Right lobe of liver (tissue), 6 donors: ENCODE results near the gene OR2A14. TPM values are rescaled to one million over a fixed set of nuclear protein-coding genes. Genes with fewer than 3 reads are reported as not detected.

Source experiments
- ATAC-seq, 4 donors: fragments of 200-7000 bp; cut with Tn5 transposase; one replicate each; pipeline ENCODE4 v1.9.1; 2020; ENCODE audit warnings: mild to moderate bottlenecking in 4 of 4, moderate library complexity in 4 of 4
- DNase-seq, 3 donors: peaks; one replicate each; pipeline ENCODE4 v3.0.0-alpha.2; 2020
- H3K27ac ChIP-seq, 3 donors: fragments of 200-600 bp; one replicate each; pipeline ENCODE4 v1.8.0; 2022
- H3K27me3 ChIP-seq, 2 donors: fragments of 200-600 bp; one replicate each; pipeline ENCODE4 v1.8.0; 2022
- H3K36me3 ChIP-seq, 4 donors: fragments of 200-600 bp; sonication (generic) in 1 of 4; one replicate each; pipeline versions ENCODE4 v1.5.1 to v1.8.0; 2017 to 2022; ENCODE audit warnings: control low read depth in 1 of 4
- H3K4me1 ChIP-seq, 4 donors: fragments of 200-600 bp; sonication (generic) in 1 of 4; one replicate each; pipeline versions ENCODE4 v1.5.1 to v1.8.0; 2017 to 2022; ENCODE audit warnings: control low read depth in 1 of 4
- H3K4me3 ChIP-seq, 3 donors: fragments of 200-600 bp; one replicate each; pipeline ENCODE4 v1.8.0; 2022
- H3K9me3 ChIP-seq, 4 donors: fragments of 200-600 bp; sonication (generic) in 1 of 4; one replicate each; pipeline versions ENCODE4 v1.5.1 to v1.8.0; 2017 to 2022; ENCODE audit warnings: control low read depth in 1 of 4
- CTCF ChIP-seq, 4 donors: fragments of 200-600 bp in 3 of 4; fragments of 450-650 bp in 1 of 4; IDR thresholded peaks; one replicate each; pipeline versions ENCODE4 v1.5.1 to v1.8.0; 2016 to 2022; ENCODE audit warnings: antibody characterized with exemption in 4 of 4, mild to moderate bottlenecking in 2 of 4
- POLR2A ChIP-seq: fragments of 450-650 bp; IDR thresholded peaks from one replicate; pipeline ENCODE4 v1.6.1; 2017; ENCODE audit warnings: antibody characterized with exemption, mild to moderate bottlenecking
- WGBS: methylation state at CpG from one replicate; pipeline ENCODE4 v1.1.6; 2018; ENCODE audit warnings: low coverage, low lambda C conversion rate; ENCODE audit not compliant: insufficient coverage; ENCODE audit errors: missing lambda C conversion rate; 5-methylcytosine and 5-hydroxymethylcytosine counted together
- intact Hi-C, 2 donors: fragments of 100-400 bp; cut with DNase I; formaldehyde crosslinking; loops; one replicate each; pipeline versions ENCODE4 v1.11.2 to v1.14.1; 2022
- total RNA-seq, 6 experiments: library from RNA; depleted of rRNA in 2 of 6; stranded (reverse); fragments of >200 nt in 2 of 6; fragmentation: NEBNext Ultra II Directional in 3 of 6; extraction: Animal tissue kit (Norgen Biotek cat#: 25700) in 3 of 6; gene quantifications; one replicate each; pipeline versions ENCODE4 v1.1.0 to v1.2.4, GENCODE V29; 2016 to 2023
- donor health status: DM: no; HTN: yes; CAD: no.
- donor health status: DM: no; HTN: no; CAD: no.
- donor health status: DM: no; HTN: no; CAD: no.
- donor health status: DM: no; HTN: yes; CAD: no.
- donor health status: DM: no; HTN: yes; CAD: no.

OR2A14 gene
- total RNA-seq, 6 experiments from 2014 or later = not detected

GRCh38 chr7:144105211-144105610, 17.8 kb upstream of the OR2A14 start:
- H3K27me3 ChIP-seq = no peaks in the 10 kb centered on the region
- no peaks in the 10 kb centered on the region for H3K4me1 ChIP-seq
- TF ChIP-seq CTCF (IDR thresholded peaks at IDR 0.05) = no peak
- no peak for TF ChIP-seq POLR2A
- ATAC-seq = no peak
- no peak overlapping the region for H3K27ac ChIP-seq
- intact Hi-C loops = no loop called here
- H3K4me3 ChIP-seq = no peak overlapping the region
- H3K9me3 ChIP-seq = no peaks in the 10 kb centered on the region
- H3K36me3 ChIP-seq = no peaks in the 10 kb centered on the region
- no peak for DNase-seq

- Histone ChIP-seq H3K36me3 (no peaks in the 10 kb centered on the region), H3K27ac (no peak within 1 kb of the TSS), H3K4me1 (no peaks in the 10 kb centered on the region), H3K9me3 (no peaks in the 10 kb centered on the region), H3K4me3 (no peak within 1 kb of the TSS), H3K27me3 (no peaks in the 10 kb centered on the region)
- 75% methylated on average over 2 of the region's 2 CpGs for WGBS
- ATAC-seq = no peak
- intact Hi-C loops = no loop called here
- TF ChIP-seq CTCF (IDR thresholded peaks at IDR 0.05) = no peak
- TF ChIP-seq POLR2A = no peak
- no peak for DNase-seq
Measured at GRCh38 chr7:144109283-144109682, 13.7 kb upstream of the OR2A14 start, which contains the start of gene OR2A2. Gene OR2A2 (plus strand): TSS chr7:144109583. CDS start chr7:144109583, 0 bp downstream.

- DNase-seq (no peak), ATAC-seq (no peak)
- 61% methylated on average over 4 of the region's 5 CpGs for WGBS
- no peak overlapping the region for H3K4me3 ChIP-seq
- no peaks in the 10 kb centered on the region for H3K9me3 ChIP-seq
- TF ChIP-seq CTCF (IDR thresholded peaks at IDR 0.05) (no peak), POLR2A (no peak)
- no peaks in the 10 kb centered on the region for H3K27me3 ChIP-seq
- intact Hi-C loops = no loop called here
- H3K36me3 ChIP-seq = no peaks in the 10 kb centered on the region
- H3K27ac ChIP-seq = no peak overlapping the region
- no peaks in the 10 kb centered on the region for H3K4me1 ChIP-seq
Measured at GRCh38 chr7:144110272-144110671, 12.7 kb upstream of the OR2A14 start.

GRCh38 chr7:144113651-144114050, 9.3 kb upstream of the OR2A14 start:
- WGBS = 33% methylated on average over 1 of the region's 1 CpG
- ATAC-seq (no peak), DNase-seq (no peak)

More at GRCh38 chr7:144113651-144114050, 9.3 kb upstream of the OR2A14 start:
- Histone ChIP-seq H3K4me1 (no peaks in the 10 kb centered on the region), H3K27me3 (no peaks in the 10 kb centered on the region), H3K27ac (no peak overlapping the region), H3K4me3 (no peak overlapping the region), H3K36me3 (no peaks in the 10 kb centered on the region), H3K9me3 (no peaks in the 10 kb centered on the region)
- TF ChIP-seq POLR2A (no peak), CTCF (IDR thresholded peaks at IDR 0.05) (no peak)
- intact Hi-C loops = no loop called here
